AG04450 (cell line): Measurements from ENCODE around the gene KRTAP9-7. TPM values are rescaled to one million over a fixed set of nuclear protein-coding genes. Genes with fewer than 3 reads are reported as not detected.

Experiments used
- CTCF ChIA-PET: fragments of 300-600, 350-600 bp; formaldehyde crosslinking; extraction: SDS; loops from one replicate; lab custom pipeline; 2022; ENCODE audit warnings: antibody characterized with exemption, inconsistent platforms; lab: Charles Lee
- POLR2A ChIA-PET: fragments of 350-600 bp; formaldehyde crosslinking; extraction: SDS; loops from one replicate; lab custom pipeline; 2021; ENCODE audit warnings: antibody characterized with exemption, inconsistent platforms; lab: Yijun Ruan, JAX
- DNase-seq: peaks from one replicate; pipeline ENCODE4 v3.0.0-alpha.2; 2011; ENCODE audit warnings: low read depth, low spot score
- H3K27ac ChIP-seq: one replicate; pipeline ENCODE4 v1.5.1; 2012; ENCODE audit warnings: low read depth, low read length, control low read depth
- H3K27me3 ChIP-seq: one replicate; pipeline ENCODE4 v1.6.0; 2012; ENCODE audit warnings: low read length; ENCODE audit not compliant: control insufficient read depth, insufficient read depth
- H3K4me3 ChIP-seq: 2 replicates; pipeline ENCODE4 v1.5.1; 2011; ENCODE audit warnings: mild to moderate bottlenecking, low read depth, low read length, control low read depth
- H3K9me3 ChIP-seq: 2 replicates; pipeline ENCODE4 v1.5.1; 2012; ENCODE audit warnings: low read length; ENCODE audit not compliant: control insufficient read depth, insufficient read depth
- polyA plus RNA-seq: library from polyadenylated mRNA; depleted of rRNA; stranded (reverse); fragments of >200 nt; gene quantifications from 2 replicates; pipeline ENCODE4 v1.2.3, GENCODE V29; 2011
- TF ChIP-seq, protein P1 (sequence below): IDR thresholded peaks from 2 replicates; pipeline ENCODE4 v1.5.1; 2011; ENCODE audit warnings: low read depth, low read length, control low read depth, inconsistent platforms

KRTAP9-7 gene
- polyA plus RNA-seq, 1 experiment: not detected

- Histone ChIP-seq H3K27ac (no peak overlapping the region), H3K27me3 (peaks cover 3% of the 10 kb centered on the region), H3K4me3 (no peak overlapping the region), H3K9me3 (no peaks in the 10 kb centered on the region)
- no peak for DNase-seq
- ChIA-PET CTCF (no interaction called here), POLR2A (no interaction called here)
- TF ChIP-seq, protein P1, sequence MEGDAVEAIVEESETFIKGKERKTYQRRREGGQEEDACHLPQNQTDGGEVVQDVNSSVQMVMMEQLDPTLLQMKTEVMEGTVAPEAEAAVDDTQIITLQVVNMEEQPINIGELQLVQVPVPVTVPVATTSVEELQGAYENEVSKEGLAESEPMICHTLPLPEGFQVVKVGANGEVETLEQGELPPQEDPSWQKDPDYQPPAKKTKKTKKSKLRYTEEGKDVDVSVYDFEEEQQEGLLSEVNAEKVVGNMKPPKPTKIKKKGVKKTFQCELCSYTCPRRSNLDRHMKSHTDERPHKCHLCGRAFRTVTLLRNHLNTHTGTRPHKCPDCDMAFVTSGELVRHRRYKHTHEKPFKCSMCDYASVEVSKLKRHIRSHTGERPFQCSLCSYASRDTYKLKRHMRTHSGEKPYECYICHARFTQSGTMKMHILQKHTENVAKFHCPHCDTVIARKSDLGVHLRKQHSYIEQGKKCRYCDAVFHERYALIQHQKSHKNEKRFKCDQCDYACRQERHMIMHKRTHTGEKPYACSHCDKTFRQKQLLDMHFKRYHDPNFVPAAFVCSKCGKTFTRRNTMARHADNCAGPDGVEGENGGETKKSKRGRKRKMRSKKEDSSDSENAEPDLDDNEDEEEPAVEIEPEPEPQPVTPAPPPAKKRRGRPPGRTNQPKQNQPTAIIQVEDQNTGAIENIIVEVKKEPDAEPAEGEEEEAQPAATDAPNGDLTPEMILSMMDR: no peak
Observed at GRCh38 chr17:41287050-41287449, 11.6 kb downstream of the KRTAP9-7 start.

GRCh38 chr17:41294016-41294415 is 18.5 kb downstream of the KRTAP9-7 start:
- DNase-seq: no peak
- peaks cover 3% of the 10 kb centered on the region for H3K27me3 ChIP-seq
- H3K9me3 ChIP-seq: peaks cover 2% of the 10 kb centered on the region; the same call in 1 of the 2 replicates
- H3K27ac ChIP-seq: no peak overlapping the region
- ChIA-PET POLR2A (no interaction called here), CTCF (no interaction called here)
- no peak overlapping the region for H3K4me3 ChIP-seq
- TF ChIP-seq, protein P1: no peak

DNA sequence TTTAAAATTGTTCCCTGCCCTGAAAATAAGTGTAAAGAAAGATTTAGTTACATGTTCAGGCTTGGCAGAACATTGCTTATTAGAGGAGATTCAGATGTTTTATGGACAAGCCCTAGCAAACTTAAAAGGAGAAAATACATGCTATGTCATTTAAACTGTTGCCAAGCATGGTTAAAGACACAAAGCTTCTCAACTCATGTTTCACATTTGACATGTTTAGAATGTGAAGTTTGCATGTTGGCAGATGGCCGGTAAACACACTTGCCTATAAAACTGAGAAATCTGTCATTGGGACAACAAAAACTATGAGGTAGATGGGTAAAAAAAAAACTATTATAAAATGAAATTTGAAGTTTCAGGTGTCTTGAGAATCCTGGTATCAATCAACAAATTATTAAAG is 21.3 kb downstream of the KRTAP9-7 start:
- DNase-seq: no peak
- POLR2A ChIA-PET: no interaction called here
- H3K4me3 ChIP-seq: no peak overlapping the region
- TF ChIP-seq, protein P1: no peak
- CTCF ChIA-PET: no interaction called here
- no peak overlapping the region for H3K27ac ChIP-seq
- H3K9me3 ChIP-seq: peaks cover 2% of the 10 kb centered on the region
- no peaks in the 10 kb centered on the region for H3K27me3 ChIP-seq

- POLR2A ChIA-PET: no interaction called here
- Histone ChIP-seq H3K27me3 (no peaks in the 10 kb centered on the region), H3K9me3 (peaks cover 2% of the 10 kb centered on the region), H3K4me3 (no peak overlapping the region), H3K27ac (no peak overlapping the region)
- DNase-seq: no peak
- TF ChIP-seq, protein P1: no peak
- CTCF ChIA-PET: no interaction called here
Observed at GRCh38 chr17:41298458-41299135, 23.1 kb downstream of the KRTAP9-7 start.

- Histone ChIP-seq H3K27ac (no peak overlapping the region), H3K9me3 (peaks cover 2% of the 10 kb centered on the region), H3K27me3 (no peaks in the 10 kb centered on the region), H3K4me3 (no peak overlapping the region)
- ChIA-PET POLR2A (no interaction called here), CTCF (interaction anchor here (1.4 kb wide), 1 partner anchor 248 kb away, joined by 6 read pairs; no protein-coding TSS in a partner anchor)
- TF ChIP-seq, protein P1: no peak
- no peak for DNase-seq
Observed at GRCh38 chr17:41301204-41301790, 25.8 kb downstream of the KRTAP9-7 start.
